Coronary artery (tissue), 2 donors: ENCODE measurements around the gene LTF.

Experiments
- DNase-seq: peaks from one replicate; pipeline ENCODE4 v3.0.0-alpha.2; 2017; ENCODE audit warnings: low spot score
- H3K27ac ChIP-seq, 2 donors: fragments of 200-600 bp; sonication (generic); one replicate each; pipeline ENCODE4 v1.5.1; 2016 to 2019
- H3K4me3 ChIP-seq: fragments of 200-600 bp; sonication (generic); 2 replicates; pipeline ENCODE4 v1.5.1; 2016; ENCODE audit warnings: mild to moderate bottlenecking, moderate library complexity
- CTCF ChIP-seq: fragments of 200-600 bp; sonication (generic); IDR thresholded peaks from one replicate; pipeline ENCODE4 v1.5.1; 2019; ENCODE audit warnings: antibody characterized with exemption

The LTF gene

GRCh38 chr3:46401579-46401978, 63.1 kb downstream of the LTF start:
- TF ChIP-seq CTCF, result no peak
- no peak overlapping the region for H3K4me3 ChIP-seq
- no peak for DNase-seq
- H3K27ac ChIP-seq, result no peak overlapping the region

GRCh38 chr3:46400846-46401245, 63.9 kb downstream of the LTF start:
- no peak for DNase-seq
- Histone ChIP-seq H3K4me3 (no peak overlapping the region), H3K27ac (no peak overlapping the region)
- no peak for TF ChIP-seq CTCF

- Histone ChIP-seq H3K27ac (no peak overlapping the region), H3K4me3 (no peak overlapping the region)
- DNase-seq, result no peak
- TF ChIP-seq CTCF, result no peak
Observed at GRCh38 chr3:46400000-46400734, 64.5 kb downstream of the LTF start.

GRCh38 chr3:46399557-46399956, 65.1 kb downstream of the LTF start:
- no peak overlapping the region for H3K4me3 ChIP-seq
- DNase-seq, result no peak
- no peak overlapping the region for H3K27ac ChIP-seq
- no peak for TF ChIP-seq CTCF

DNA sequence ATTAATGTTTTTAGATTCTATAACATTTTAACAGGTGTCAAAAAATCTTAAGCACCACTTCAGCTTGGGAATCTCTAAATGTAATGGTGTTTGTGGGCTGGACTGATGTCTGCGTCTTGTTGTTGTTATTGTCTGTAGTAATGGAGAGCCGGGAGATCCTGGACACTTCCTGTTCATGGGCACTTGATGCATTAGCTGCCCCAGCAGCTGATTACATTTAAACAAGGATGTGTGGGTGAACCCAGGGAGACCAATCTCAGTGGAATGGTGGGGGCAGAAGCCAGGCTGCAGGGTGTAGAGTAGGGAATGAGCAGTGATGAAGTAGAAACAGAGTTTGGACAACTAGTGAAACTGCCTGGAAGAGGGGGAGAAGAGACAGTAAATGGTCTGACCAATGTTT, 65.6 kb downstream of the LTF start:
- DNase-seq, result no peak
- Histone ChIP-seq H3K27ac (no peak overlapping the region), H3K4me3 (no peak overlapping the region)
- no peak for TF ChIP-seq CTCF

- Histone ChIP-seq H3K4me3 (no peak overlapping the region), H3K27ac (no peak overlapping the region)
- DNase-seq, result no peak
- TF ChIP-seq CTCF, result no peak
Observed at GRCh38 chr3:46398186-46398955, 66.3 kb downstream of the LTF start.

GRCh38 chr3:46397111-46397510, 67.6 kb downstream of the LTF start:
- Histone ChIP-seq H3K4me3 (no peak overlapping the region), H3K27ac (no peak overlapping the region)
- TF ChIP-seq CTCF, result no peak
- no peak for DNase-seq
